HEK293 (cell line): ENCODE results near the gene MISP.

Experiments
- OSR2 ChIP-seq: fragments of 450-650 bp; formaldehyde crosslinking; IDR thresholded peaks from 2 replicates; pipeline ENCODE4 v1.5.1; 2016; ENCODE audit warnings: missing biosample characterization, missing genetic modification characterization
- YY1 ChIP-seq: fragments of 450-650 bp; formaldehyde crosslinking; IDR thresholded peaks from 2 replicates; pipeline ENCODE4 v1.5.1; 2018; ENCODE audit warnings: missing biosample characterization, missing genetic modification characterization
- ZFP3 ChIP-seq: fragments of 450-650 bp; formaldehyde crosslinking; IDR thresholded peaks from 2 replicates; pipeline ENCODE4 v1.5.1; 2016; ENCODE audit warnings: low read depth, missing biosample characterization, missing genetic modification characterization
- ZFP69B ChIP-seq: fragments of 450-650 bp; formaldehyde crosslinking; IDR thresholded peaks from 2 replicates; pipeline ENCODE4 v1.5.1; 2016; ENCODE audit warnings: missing biosample characterization, missing genetic modification characterization
- ZNF157 ChIP-seq: fragments of 450-650 bp; formaldehyde crosslinking; IDR thresholded peaks from 2 replicates; pipeline ENCODE4 v1.5.1; 2016; ENCODE audit warnings: missing biosample characterization, missing genetic modification characterization
- ZNF175 ChIP-seq: fragments of 450-650 bp; formaldehyde crosslinking; IDR thresholded peaks from 2 replicates; pipeline ENCODE4 v1.5.1; 2016; ENCODE audit warnings: missing biosample characterization, missing genetic modification characterization
- ZNF292 ChIP-seq: fragments of 450-650 bp; formaldehyde crosslinking; IDR thresholded peaks from 2 replicates; pipeline ENCODE4 v1.5.1; 2016; ENCODE audit warnings: low read depth, missing biosample characterization, missing genetic modification characterization, borderline replicate concordance
- ZNF558 ChIP-seq: fragments of 450-650 bp; formaldehyde crosslinking; IDR thresholded peaks from 2 replicates; pipeline ENCODE4 v1.5.1; 2016; ENCODE audit warnings: missing biosample characterization, missing genetic modification characterization
- ZNF677 ChIP-seq: fragments of 450-650 bp; IDR thresholded peaks from 2 replicates; pipeline ENCODE4 v1.5.0; 2018; ENCODE audit warnings: missing biosample characterization, mild to moderate bottlenecking, missing genetic modification characterization, moderate library complexity
- TF ChIP-seq, protein P1 (sequence below): fragments of 450-650 bp; formaldehyde crosslinking; IDR thresholded peaks from 2 replicates; pipeline ENCODE4 v1.5.1; 2016; ENCODE audit warnings: missing biosample characterization, missing genetic modification characterization
- TF ChIP-seq, protein P2 (sequence below): fragments of 450-650 bp; formaldehyde crosslinking; IDR thresholded peaks from 2 replicates; pipeline ENCODE4 v1.5.1; 2016; ENCODE audit warnings: missing biosample characterization, missing genetic modification characterization, borderline replicate concordance
- TF ChIP-seq, protein P3 (sequence below): fragments of 450-650 bp; formaldehyde crosslinking; IDR thresholded peaks from 2 replicates; pipeline ENCODE4 v1.5.1; 2016; ENCODE audit warnings: missing biosample characterization, missing genetic modification characterization, borderline replicate concordance

DNA sequence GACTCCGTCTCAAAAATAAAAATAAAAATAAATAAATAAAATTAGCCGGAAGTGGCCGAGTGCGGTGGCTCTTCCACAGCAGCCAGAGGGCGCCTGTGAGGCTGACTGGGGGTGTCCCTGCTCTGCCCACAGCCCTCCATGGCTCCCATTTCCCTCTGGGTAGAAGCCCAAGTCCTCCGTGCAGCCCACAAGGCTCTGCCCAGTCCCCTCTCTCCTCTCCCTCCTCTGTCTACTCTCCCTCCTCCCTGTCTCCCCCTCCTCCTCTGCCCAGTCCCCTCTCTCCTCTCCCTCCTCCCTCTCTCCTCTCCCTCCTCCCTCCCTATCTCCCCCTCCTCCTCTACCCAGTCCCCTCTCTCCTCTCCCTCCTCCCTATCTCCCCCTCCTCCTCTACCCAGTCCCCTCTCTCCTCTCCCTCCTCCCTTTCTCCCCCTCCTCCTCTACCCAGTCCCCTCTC, 20.4 kb downstream of the MISP start:
- TF ChIP-seq ZNF558 (tag by site-specific recombination) (no peak), ZFP69B (no peak), ZNF175 (no peak), ZNF292 (tag by site-specific recombination) (no peak), ZNF677 (tag by site-specific recombination) (no peak), ZFP3 (tag by site-specific recombination) (no peak), ZNF157 (tag by site-specific recombination) (no peak), YY1 (tag by site-specific recombination) (no peak), OSR2 (tag by site-specific recombination) (no peak)
- TF ChIP-seq, protein P1, sequence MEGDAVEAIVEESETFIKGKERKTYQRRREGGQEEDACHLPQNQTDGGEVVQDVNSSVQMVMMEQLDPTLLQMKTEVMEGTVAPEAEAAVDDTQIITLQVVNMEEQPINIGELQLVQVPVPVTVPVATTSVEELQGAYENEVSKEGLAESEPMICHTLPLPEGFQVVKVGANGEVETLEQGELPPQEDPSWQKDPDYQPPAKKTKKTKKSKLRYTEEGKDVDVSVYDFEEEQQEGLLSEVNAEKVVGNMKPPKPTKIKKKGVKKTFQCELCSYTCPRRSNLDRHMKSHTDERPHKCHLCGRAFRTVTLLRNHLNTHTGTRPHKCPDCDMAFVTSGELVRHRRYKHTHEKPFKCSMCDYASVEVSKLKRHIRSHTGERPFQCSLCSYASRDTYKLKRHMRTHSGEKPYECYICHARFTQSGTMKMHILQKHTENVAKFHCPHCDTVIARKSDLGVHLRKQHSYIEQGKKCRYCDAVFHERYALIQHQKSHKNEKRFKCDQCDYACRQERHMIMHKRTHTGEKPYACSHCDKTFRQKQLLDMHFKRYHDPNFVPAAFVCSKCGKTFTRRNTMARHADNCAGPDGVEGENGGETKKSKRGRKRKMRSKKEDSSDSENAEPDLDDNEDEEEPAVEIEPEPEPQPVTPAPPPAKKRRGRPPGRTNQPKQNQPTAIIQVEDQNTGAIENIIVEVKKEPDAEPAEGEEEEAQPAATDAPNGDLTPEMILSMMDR (tag by site-specific recombination) = no peak
- TF ChIP-seq, protein P2, sequence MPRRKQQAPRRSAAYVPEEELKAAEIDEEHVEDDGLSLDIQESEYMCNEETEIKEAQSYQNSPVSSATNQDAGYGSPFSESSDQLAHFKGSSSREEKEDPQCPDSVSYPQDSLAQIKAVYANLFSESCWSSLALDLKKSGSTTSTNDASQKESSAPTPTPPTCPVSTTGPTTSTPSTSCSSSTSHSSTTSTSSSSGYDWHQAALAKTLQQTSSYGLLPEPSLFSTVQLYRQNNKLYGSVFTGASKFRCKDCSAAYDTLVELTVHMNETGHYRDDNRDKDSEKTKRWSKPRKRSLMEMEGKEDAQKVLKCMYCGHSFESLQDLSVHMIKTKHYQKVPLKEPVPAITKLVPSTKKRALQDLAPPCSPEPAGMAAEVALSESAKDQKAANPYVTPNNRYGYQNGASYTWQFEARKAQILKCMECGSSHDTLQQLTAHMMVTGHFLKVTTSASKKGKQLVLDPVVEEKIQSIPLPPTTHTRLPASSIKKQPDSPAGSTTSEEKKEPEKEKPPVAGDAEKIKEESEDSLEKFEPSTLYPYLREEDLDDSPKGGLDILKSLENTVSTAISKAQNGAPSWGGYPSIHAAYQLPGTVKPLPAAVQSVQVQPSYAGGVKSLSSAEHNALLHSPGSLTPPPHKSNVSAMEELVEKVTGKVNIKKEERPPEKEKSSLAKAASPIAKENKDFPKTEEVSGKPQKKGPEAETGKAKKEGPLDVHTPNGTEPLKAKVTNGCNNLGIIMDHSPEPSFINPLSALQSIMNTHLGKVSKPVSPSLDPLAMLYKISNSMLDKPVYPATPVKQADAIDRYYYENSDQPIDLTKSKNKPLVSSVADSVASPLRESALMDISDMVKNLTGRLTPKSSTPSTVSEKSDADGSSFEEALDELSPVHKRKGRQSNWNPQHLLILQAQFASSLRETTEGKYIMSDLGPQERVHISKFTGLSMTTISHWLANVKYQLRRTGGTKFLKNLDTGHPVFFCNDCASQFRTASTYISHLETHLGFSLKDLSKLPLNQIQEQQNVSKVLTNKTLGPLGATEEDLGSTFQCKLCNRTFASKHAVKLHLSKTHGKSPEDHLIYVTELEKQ (tag by site-specific recombination) = no peak
- TF ChIP-seq, protein P3, sequence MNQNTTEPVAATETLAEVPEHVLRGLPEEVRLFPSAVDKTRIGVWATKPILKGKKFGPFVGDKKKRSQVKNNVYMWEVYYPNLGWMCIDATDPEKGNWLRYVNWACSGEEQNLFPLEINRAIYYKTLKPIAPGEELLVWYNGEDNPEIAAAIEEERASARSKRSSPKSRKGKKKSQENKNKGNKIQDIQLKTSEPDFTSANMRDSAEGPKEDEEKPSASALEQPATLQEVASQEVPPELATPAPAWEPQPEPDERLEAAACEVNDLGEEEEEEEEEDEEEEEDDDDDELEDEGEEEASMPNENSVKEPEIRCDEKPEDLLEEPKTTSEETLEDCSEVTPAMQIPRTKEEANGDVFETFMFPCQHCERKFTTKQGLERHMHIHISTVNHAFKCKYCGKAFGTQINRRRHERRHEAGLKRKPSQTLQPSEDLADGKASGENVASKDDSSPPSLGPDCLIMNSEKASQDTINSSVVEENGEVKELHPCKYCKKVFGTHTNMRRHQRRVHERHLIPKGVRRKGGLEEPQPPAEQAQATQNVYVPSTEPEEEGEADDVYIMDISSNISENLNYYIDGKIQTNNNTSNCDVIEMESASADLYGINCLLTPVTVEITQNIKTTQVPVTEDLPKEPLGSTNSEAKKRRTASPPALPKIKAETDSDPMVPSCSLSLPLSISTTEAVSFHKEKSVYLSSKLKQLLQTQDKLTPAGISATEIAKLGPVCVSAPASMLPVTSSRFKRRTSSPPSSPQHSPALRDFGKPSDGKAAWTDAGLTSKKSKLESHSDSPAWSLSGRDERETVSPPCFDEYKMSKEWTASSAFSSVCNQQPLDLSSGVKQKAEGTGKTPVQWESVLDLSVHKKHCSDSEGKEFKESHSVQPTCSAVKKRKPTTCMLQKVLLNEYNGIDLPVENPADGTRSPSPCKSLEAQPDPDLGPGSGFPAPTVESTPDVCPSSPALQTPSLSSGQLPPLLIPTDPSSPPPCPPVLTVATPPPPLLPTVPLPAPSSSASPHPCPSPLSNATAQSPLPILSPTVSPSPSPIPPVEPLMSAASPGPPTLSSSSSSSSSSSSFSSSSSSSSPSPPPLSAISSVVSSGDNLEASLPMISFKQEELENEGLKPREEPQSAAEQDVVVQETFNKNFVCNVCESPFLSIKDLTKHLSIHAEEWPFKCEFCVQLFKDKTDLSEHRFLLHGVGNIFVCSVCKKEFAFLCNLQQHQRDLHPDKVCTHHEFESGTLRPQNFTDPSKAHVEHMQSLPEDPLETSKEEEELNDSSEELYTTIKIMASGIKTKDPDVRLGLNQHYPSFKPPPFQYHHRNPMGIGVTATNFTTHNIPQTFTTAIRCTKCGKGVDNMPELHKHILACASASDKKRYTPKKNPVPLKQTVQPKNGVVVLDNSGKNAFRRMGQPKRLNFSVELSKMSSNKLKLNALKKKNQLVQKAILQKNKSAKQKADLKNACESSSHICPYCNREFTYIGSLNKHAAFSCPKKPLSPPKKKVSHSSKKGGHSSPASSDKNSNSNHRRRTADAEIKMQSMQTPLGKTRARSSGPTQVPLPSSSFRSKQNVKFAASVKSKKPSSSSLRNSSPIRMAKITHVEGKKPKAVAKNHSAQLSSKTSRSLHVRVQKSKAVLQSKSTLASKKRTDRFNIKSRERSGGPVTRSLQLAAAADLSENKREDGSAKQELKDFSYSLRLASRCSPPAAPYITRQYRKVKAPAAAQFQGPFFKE (tag by site-specific recombination) = no peak
